ENCODE measurements around the gene ZG16. TPM values are rescaled to one million over a fixed set of nuclear protein-coding genes. Genes with fewer than 3 reads are reported as not detected.

Gene ZG16
- total RNA-seq, 1 experiment from 2014 or later: not detected

DNA sequence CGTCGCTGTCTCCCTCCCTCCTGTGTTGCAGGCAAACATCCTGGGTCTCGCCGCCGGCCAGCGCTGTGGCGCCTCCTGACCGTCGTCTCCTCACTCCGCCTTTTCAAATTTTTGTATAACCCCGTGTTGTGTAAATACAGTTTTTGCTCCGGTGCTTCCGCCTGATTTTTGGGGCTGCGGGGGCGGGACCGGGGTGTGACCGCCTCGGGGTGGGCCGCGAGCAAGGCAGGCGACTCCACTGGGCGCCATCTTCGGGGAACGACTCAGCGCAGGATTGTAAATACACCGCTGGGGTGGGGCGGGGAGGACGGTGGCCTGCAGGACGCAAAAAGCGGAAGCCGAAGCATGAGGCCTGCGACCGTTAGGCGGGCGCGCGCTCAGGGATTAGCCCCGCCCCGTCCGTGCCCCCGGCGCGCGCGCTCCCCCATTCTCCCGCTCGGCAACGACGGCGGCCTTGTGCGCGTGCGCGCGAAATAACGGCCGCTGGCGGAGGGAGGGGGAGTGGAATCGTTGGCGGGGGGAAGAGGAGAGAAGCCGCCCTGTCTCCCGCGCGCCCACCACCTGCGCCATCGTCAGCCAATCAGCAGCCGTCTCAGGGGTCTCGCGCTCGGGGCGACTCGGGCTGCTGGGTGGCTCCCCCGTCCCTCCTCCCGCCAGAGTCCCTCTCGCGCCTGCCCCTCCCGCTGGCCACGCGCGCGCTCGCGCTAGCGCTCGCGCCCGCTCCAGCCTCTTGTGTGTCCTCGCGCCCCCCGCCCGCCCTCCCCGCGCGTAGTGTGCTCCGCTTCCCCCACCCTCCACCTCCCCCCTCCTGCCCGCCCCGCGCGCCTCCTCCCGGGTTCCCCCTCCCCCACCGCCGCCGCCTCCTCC lies 27.4 kb downstream of the ZG16 start (continued):
- TF ChIP-seq, protein P1, sequence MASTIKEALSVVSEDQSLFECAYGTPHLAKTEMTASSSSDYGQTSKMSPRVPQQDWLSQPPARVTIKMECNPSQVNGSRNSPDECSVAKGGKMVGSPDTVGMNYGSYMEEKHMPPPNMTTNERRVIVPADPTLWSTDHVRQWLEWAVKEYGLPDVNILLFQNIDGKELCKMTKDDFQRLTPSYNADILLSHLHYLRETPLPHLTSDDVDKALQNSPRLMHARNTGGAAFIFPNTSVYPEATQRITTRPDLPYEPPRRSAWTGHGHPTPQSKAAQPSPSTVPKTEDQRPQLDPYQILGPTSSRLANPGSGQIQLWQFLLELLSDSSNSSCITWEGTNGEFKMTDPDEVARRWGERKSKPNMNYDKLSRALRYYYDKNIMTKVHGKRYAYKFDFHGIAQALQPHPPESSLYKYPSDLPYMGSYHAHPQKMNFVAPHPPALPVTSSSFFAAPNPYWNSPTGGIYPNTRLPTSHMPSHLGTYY (CRISPR knock-in tag; IDR thresholded peaks at IDR 0.05): peak; percentile 92
- TF ChIP-seq, protein P2, sequence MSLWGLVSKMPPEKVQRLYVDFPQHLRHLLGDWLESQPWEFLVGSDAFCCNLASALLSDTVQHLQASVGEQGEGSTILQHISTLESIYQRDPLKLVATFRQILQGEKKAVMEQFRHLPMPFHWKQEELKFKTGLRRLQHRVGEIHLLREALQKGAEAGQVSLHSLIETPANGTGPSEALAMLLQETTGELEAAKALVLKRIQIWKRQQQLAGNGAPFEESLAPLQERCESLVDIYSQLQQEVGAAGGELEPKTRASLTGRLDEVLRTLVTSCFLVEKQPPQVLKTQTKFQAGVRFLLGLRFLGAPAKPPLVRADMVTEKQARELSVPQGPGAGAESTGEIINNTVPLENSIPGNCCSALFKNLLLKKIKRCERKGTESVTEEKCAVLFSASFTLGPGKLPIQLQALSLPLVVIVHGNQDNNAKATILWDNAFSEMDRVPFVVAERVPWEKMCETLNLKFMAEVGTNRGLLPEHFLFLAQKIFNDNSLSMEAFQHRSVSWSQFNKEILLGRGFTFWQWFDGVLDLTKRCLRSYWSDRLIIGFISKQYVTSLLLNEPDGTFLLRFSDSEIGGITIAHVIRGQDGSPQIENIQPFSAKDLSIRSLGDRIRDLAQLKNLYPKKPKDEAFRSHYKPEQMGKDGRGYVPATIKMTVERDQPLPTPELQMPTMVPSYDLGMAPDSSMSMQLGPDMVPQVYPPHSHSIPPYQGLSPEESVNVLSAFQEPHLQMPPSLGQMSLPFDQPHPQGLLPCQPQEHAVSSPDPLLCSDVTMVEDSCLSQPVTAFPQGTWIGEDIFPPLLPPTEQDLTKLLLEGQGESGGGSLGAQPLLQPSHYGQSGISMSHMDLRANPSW (CRISPR knock-in tag; conservative IDR thresholded peaks at IDR 0.05; ENCODE audit: low read depth): no peak; the same call in 1 of the 2 replicates
- TF ChIP-seq NFATC4 (CRISPR knock-in tag; IDR thresholded peaks at IDR 0.05) (peak; percentile 90), ZNF416 (CRISPR knock-in tag; IDR thresholded peaks at IDR 0.05) (peak; percentile 88; the same call in 1 of the 2 replicates), GTF2I (CRISPR knock-in tag; conservative IDR thresholded peaks at IDR 0.05) (no peak), CBFB (CRISPR knock-in tag; IDR thresholded peaks at IDR 0.05; ENCODE audit: low read depth) (peak; percentile 98), SP1 (CRISPR knock-in tag; conservative IDR thresholded peaks at IDR 0.05) (peak; percentile 98), SOX15 (CRISPR knock-in tag; IDR thresholded peaks at IDR 0.05) (no peak), NFE2L1 (CRISPR knock-in tag; IDR thresholded peaks at IDR 0.05) (peak; percentile 68), ZNF232 (CRISPR knock-in tag; IDR thresholded peaks at IDR 0.05) (no peak), ZNF423 (CRISPR knock-in tag; IDR thresholded peaks at IDR 0.05) (no peak), ELF4 (CRISPR knock-in tag; IDR thresholded peaks at IDR 0.05; ENCODE audit: low read depth) (no peak), HMGA2 (CRISPR knock-in tag; IDR thresholded peaks at IDR 0.05) (no peak), NR1H2 (CRISPR knock-in tag; IDR thresholded peaks at IDR 0.05) (no peak)
- TF ChIP-seq, protein P3, sequence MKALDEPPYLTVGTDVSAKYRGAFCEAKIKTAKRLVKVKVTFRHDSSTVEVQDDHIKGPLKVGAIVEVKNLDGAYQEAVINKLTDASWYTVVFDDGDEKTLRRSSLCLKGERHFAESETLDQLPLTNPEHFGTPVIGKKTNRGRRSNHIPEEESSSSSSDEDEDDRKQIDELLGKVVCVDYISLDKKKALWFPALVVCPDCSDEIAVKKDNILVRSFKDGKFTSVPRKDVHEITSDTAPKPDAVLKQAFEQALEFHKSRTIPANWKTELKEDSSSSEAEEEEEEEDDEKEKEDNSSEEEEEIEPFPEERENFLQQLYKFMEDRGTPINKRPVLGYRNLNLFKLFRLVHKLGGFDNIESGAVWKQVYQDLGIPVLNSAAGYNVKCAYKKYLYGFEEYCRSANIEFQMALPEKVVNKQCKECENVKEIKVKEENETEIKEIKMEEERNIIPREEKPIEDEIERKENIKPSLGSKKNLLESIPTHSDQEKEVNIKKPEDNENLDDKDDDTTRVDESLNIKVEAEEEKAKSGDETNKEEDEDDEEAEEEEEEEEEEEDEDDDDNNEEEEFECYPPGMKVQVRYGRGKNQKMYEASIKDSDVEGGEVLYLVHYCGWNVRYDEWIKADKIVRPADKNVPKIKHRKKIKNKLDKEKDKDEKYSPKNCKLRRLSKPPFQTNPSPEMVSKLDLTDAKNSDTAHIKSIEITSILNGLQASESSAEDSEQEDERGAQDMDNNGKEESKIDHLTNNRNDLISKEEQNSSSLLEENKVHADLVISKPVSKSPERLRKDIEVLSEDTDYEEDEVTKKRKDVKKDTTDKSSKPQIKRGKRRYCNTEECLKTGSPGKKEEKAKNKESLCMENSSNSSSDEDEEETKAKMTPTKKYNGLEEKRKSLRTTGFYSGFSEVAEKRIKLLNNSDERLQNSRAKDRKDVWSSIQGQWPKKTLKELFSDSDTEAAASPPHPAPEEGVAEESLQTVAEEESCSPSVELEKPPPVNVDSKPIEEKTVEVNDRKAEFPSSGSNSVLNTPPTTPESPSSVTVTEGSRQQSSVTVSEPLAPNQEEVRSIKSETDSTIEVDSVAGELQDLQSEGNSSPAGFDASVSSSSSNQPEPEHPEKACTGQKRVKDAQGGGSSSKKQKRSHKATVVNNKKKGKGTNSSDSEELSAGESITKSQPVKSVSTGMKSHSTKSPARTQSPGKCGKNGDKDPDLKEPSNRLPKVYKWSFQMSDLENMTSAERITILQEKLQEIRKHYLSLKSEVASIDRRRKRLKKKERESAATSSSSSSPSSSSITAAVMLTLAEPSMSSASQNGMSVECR (CRISPR knock-in tag; IDR thresholded peaks at IDR 0.05; ENCODE audit: borderline replicate concordance): peak; percentile 70; the same call in 1 of the 2 replicates
- TF ChIP-seq, protein P4, sequence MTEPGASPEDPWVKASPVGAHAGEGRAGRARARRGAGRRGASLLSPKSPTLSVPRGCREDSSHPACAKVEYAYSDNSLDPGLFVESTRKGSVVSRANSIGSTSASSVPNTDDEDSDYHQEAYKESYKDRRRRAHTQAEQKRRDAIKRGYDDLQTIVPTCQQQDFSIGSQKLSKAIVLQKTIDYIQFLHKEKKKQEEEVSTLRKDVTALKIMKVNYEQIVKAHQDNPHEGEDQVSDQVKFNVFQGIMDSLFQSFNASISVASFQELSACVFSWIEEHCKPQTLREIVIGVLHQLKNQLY (CRISPR knock-in tag; IDR thresholded peaks at IDR 0.05): no peak
- TF ChIP-seq, protein P5, sequence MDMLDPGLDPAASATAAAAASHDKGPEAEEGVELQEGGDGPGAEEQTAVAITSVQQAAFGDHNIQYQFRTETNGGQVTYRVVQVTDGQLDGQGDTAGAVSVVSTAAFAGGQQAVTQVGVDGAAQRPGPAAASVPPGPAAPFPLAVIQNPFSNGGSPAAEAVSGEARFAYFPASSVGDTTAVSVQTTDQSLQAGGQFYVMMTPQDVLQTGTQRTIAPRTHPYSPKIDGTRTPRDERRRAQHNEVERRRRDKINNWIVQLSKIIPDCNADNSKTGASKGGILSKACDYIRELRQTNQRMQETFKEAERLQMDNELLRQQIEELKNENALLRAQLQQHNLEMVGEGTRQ (CRISPR knock-in tag; IDR thresholded peaks at IDR 0.05): peak; percentile 73
- TF ChIP-seq, protein P6, sequence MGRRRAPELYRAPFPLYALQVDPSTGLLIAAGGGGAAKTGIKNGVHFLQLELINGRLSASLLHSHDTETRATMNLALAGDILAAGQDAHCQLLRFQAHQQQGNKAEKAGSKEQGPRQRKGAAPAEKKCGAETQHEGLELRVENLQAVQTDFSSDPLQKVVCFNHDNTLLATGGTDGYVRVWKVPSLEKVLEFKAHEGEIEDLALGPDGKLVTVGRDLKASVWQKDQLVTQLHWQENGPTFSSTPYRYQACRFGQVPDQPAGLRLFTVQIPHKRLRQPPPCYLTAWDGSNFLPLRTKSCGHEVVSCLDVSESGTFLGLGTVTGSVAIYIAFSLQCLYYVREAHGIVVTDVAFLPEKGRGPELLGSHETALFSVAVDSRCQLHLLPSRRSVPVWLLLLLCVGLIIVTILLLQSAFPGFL (CRISPR knock-in tag; IDR thresholded peaks at IDR 0.05; ENCODE audit: borderline replicate concordance): 0 out of 2 replicates have a peak, but pooled peaks have one; percentile 16
- TF ChIP-seq, protein P7, sequence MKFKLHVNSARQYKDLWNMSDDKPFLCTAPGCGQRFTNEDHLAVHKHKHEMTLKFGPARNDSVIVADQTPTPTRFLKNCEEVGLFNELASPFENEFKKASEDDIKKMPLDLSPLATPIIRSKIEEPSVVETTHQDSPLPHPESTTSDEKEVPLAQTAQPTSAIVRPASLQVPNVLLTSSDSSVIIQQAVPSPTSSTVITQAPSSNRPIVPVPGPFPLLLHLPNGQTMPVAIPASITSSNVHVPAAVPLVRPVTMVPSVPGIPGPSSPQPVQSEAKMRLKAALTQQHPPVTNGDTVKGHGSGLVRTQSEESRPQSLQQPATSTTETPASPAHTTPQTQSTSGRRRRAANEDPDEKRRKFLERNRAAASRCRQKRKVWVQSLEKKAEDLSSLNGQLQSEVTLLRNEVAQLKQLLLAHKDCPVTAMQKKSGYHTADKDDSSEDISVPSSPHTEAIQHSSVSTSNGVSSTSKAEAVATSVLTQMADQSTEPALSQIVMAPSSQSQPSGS (CRISPR knock-in tag; IDR thresholded peaks at IDR 0.05; ENCODE audit: borderline replicate concordance, low read depth): peak; percentile 51; the same call in 1 of the 2 replicates
- TF ChIP-seq, protein P8, sequence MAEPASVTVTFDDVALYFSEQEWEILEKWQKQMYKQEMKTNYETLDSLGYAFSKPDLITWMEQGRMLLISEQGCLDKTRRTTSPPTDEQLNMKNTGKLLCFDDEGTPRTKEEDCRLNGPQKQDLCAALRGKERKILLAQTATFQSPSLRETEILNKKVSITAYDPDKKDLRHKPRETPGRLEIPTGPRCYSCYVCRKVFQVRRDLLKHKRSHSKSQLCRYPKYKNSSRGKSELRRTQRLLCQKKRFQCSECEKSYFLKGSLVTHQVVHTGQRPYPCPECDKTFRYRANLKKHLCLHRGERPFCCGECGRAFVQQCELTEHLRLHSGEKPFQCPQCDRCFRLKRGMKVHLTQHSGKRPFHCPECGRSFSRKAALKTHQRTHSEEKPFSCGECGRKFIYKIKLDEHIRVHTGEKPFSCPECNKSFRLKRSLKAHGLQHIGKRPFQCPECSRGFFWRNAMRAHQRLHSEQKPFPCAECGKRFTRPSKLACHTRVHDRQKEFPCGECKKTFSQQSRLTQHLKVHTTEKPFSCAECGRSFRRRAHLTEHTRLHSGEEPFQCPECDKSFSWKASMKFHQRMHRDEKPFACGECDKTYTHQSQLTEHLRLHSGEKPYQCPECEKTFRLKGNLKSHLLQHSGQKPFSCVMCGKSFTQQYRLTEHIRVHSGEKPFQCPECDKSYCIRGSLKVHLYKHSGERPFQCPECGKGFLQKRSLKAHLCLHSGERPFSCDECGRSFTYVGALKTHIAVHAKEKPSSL (CRISPR knock-in tag; conservative IDR thresholded peaks at IDR 0.05): 0 out of 2 replicates have a peak, but pooled peaks have one; percentile 12
- TF ChIP-seq, protein P9, sequence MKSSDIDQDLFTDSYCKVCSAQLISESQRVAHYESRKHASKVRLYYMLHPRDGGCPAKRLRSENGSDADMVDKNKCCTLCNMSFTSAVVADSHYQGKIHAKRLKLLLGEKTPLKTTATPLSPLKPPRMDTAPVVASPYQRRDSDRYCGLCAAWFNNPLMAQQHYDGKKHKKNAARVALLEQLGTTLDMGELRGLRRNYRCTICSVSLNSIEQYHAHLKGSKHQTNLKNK (CRISPR knock-in tag; IDR thresholded peaks at IDR 0.05): no peak; the same call in 1 of the 2 replicates

All from WTC11 (cell line).